A673 (cell line): ENCODE measurements around the gene MICAL2.

Source experiments
- EZH2 ChIP-seq: fragments of 200-600 bp; sonication (generic); IDR thresholded peaks from 2 replicates; pipeline ENCODE4 v1.6.1; 2017; ENCODE audit warnings: borderline replicate concordance, low read depth, mild to moderate bottlenecking, mixed read lengths, antibody characterized with exemption, low read length; ENCODE audit not compliant: poor library complexity, severe bottlenecking
- TF ChIP-seq, protein P1 (sequence below): fragments of 300-800, 200-600 bp; sonication (generic); conservative IDR thresholded peaks from 2 replicates; pipeline ENCODE4 v1.5.1; 2017; ENCODE audit warnings: low read depth, mild to moderate bottlenecking, antibody characterized with exemption, low read length, moderate library complexity, mixed read lengths

DNA sequence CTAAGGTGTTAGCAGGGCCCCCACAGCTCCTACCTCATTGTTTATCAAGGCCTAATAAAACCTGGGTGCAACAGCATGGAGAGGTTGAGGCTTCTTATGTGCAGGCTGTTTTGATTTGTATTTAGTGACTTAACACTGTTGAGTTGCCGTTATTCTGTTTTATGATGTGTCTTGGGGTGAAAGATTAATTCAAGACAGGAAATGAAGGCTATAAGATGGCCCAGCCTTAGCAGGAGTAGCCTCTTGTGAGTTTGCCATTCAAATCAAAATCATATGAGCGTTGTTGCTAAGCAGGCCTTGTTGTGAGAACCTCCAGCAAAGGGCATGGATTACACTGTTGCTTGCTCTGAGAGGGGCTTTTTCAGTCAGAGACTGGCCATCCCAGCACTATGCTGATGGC is 31.8 kb downstream of the MICAL2 start:
- TF ChIP-seq, protein P1, sequence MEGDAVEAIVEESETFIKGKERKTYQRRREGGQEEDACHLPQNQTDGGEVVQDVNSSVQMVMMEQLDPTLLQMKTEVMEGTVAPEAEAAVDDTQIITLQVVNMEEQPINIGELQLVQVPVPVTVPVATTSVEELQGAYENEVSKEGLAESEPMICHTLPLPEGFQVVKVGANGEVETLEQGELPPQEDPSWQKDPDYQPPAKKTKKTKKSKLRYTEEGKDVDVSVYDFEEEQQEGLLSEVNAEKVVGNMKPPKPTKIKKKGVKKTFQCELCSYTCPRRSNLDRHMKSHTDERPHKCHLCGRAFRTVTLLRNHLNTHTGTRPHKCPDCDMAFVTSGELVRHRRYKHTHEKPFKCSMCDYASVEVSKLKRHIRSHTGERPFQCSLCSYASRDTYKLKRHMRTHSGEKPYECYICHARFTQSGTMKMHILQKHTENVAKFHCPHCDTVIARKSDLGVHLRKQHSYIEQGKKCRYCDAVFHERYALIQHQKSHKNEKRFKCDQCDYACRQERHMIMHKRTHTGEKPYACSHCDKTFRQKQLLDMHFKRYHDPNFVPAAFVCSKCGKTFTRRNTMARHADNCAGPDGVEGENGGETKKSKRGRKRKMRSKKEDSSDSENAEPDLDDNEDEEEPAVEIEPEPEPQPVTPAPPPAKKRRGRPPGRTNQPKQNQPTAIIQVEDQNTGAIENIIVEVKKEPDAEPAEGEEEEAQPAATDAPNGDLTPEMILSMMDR: no peak
- TF ChIP-seq EZH2: no peak
